Neural progenitor cell (in vitro differentiated cells): ENCODE results near the gene CAV2. TPM values are rescaled to one million over a fixed set of nuclear protein-coding genes. Genes with fewer than 3 reads are reported as not detected.

Experiments
- DNase-seq: peaks from one replicate; pipeline ENCODE4 v3.0.0-alpha.2; 2016; ENCODE audit warnings: low spot score
- H2AFZ ChIP-seq: fragments of 200-600 bp; sonication (generic); replicated peaks from 2 replicates; pipeline ENCODE4 v1.6.1; 2016; ENCODE audit warnings: antibody characterized with exemption
- H3F3A ChIP-seq: fragments of 200-600 bp; sonication (generic); 2 replicates; pipeline ENCODE4 v1.6.1; 2016; ENCODE audit warnings: antibody characterized with exemption, low read depth
- H3K27ac ChIP-seq: fragments of 200-600 bp; sonication (generic); 2 replicates; pipeline ENCODE4 v1.5.1; 2016; ENCODE audit warnings: mild to moderate bottlenecking
- H3K27me3 ChIP-seq: fragments of 200-600 bp; sonication (generic); 2 replicates; pipeline ENCODE4 v1.6.1; 2016; ENCODE audit warnings: mild to moderate bottlenecking, moderate library complexity
- H3K36me3 ChIP-seq: fragments of 200-600 bp; sonication (generic); 2 replicates; pipeline ENCODE4 v1.5.1; 2016
- H3K4me1 ChIP-seq: fragments of 200-600 bp; sonication (generic); 2 replicates; pipeline ENCODE4 v1.6.1; 2016; ENCODE audit warnings: mixed run types
- H3K4me2 ChIP-seq: fragments of 200-600 bp; sonication (generic); 2 replicates; pipeline ENCODE4 v1.6.1; 2016
- H3K4me3 ChIP-seq: fragments of 200-600 bp; sonication (generic); 2 replicates; pipeline ENCODE4 v1.5.1; 2016
- H3K79me2 ChIP-seq: fragments of 200-600 bp; sonication (generic); 2 replicates; pipeline ENCODE4 v1.6.1; 2016; ENCODE audit warnings: low read depth
- H3K9ac ChIP-seq: fragments of 200-600 bp; sonication (generic); 2 replicates; pipeline ENCODE4 v1.6.1; 2016
- H3K9me3 ChIP-seq: fragments of 200-600 bp; sonication (generic); 2 replicates; pipeline ENCODE4 v1.5.1; 2016; ENCODE audit warnings: low read depth
- H4K20me1 ChIP-seq: fragments of 200-600 bp; sonication (generic); 2 replicates; pipeline ENCODE4 v1.6.1; 2016; ENCODE audit warnings: low read depth
- H3K27ac Mint-ChIP-seq: 3 replicates; pipeline ENCODE4 v1.8.0; 2021; ENCODE audit warnings: mixed read lengths
- H3K27me3 Mint-ChIP-seq: 2 replicates; pipeline ENCODE4 v1.8.0; 2022; ENCODE audit warnings: low read depth, mild to moderate bottlenecking, inconsistent platforms, moderate library complexity, mixed read lengths; ENCODE audit not compliant: insufficient read depth
- H3K36me3 Mint-ChIP-seq: 3 replicates; pipeline ENCODE4 v1.8.0; 2021; ENCODE audit warnings: mixed read lengths
- H3K4me1 Mint-ChIP-seq: 3 replicates; pipeline ENCODE4 v1.8.0; 2021; ENCODE audit warnings: mixed read lengths
- H3K4me3 Mint-ChIP-seq: 3 replicates; pipeline ENCODE4 v1.8.0; 2021; ENCODE audit warnings: mild to moderate bottlenecking, moderate library complexity, mixed read lengths
- H3K9me3 Mint-ChIP-seq: 3 replicates; pipeline ENCODE4 v1.8.0; 2020; ENCODE audit warnings: mixed read lengths
- CTCF ChIP-seq: fragments of 200-600 bp; sonication (generic); IDR thresholded peaks from 2 replicates; pipeline ENCODE4 v1.5.1; 2017; ENCODE audit warnings: antibody characterized with exemption, mild to moderate bottlenecking
- EZH2 ChIP-seq: fragments of 200-600 bp; sonication (generic); IDR thresholded peaks from 2 replicates; pipeline ENCODE4 v1.6.1; 2017; ENCODE audit warnings: antibody characterized with exemption, mild to moderate bottlenecking, moderate library complexity
- EZH2phosphoT487 ChIP-seq: fragments of 200-600 bp; sonication (generic); IDR thresholded peaks from 2 replicates; pipeline ENCODE4 v1.6.1; 2017; ENCODE audit warnings: antibody characterized with exemption
- total RNA-seq: library from RNA; depleted of rRNA; stranded (reverse); fragments of >200 nt; gene quantifications from 2 replicates; pipeline ENCODE4 v1.2.3, GENCODE V29; 2015; ENCODE audit warnings: low replicate concordance

The CAV2 gene
- total RNA-seq, 1 donor from 2014 or later: 0.37 TPM

- no peaks in the 10 kb centered on the region for H3K36me3 ChIP-seq
- DNase-seq: no peak
- H3K27ac ChIP-seq: no peak overlapping the region
- no peak overlapping the region for H3K27ac Mint-ChIP-seq
- no peaks in the 10 kb centered on the region for H4K20me1 ChIP-seq
- no peak overlapping the region for H3K4me2 ChIP-seq
- peaks cover 9% of the 10 kb centered on the region for H3K27me3 Mint-ChIP-seq
- no peaks in the 10 kb centered on the region for H3K9me3 Mint-ChIP-seq
- peaks cover 14% of the 10 kb centered on the region for H3K27me3 ChIP-seq
- no peak overlapping the region for H3K4me3 Mint-ChIP-seq
- H3K4me1 Mint-ChIP-seq: no peaks in the 10 kb centered on the region
- H3K4me3 ChIP-seq: no peak overlapping the region
- H2AFZ ChIP-seq: no peak overlapping the region
- no peaks in the 10 kb centered on the region for H3K9me3 ChIP-seq
- H3F3A ChIP-seq: no peaks in the 10 kb centered on the region
- H3K36me3 Mint-ChIP-seq: no peaks in the 10 kb centered on the region
- TF ChIP-seq EZH2phosphoT487 (no peak), CTCF (no peak), EZH2 (no peak)
- no peak overlapping the region for H3K9ac ChIP-seq
- no peaks in the 10 kb centered on the region for H3K79me2 ChIP-seq
- no peaks in the 10 kb centered on the region for H3K4me1 ChIP-seq
These were observed 5.1 kb upstream of the CAV2 start for GRCh38 chr7:116494472-116494871.

DNA sequence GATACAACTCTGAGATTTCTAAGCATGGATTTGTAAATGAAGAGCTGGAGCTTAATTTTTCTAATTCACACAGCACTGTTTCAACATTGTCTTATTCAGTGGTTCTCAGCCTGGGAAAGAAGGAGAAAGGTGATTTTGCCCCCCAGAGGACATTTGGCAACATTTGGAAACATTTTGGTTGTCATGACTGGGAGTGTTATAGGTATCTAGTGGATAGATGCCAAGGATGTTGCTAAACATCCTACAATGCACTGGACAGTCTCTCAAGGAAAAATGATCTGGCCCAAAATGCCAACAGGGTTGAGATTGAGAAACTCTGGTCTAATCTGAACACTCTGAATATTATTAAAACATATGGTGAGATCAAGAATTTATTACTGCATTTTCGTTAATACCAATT lies 3.8 kb upstream of the CAV2 start:
- H3K36me3 Mint-ChIP-seq: no peaks in the 10 kb centered on the region
- Histone ChIP-seq H4K20me1 (no peaks in the 10 kb centered on the region), H3K9ac (no peak overlapping the region), H3K4me2 (no peak overlapping the region), H3F3A (peaks cover 3% of the 10 kb centered on the region), H3K4me1 (peaks cover 6% of the 10 kb centered on the region), H3K36me3 (no peaks in the 10 kb centered on the region), H3K27me3 (peaks cover 27% of the 10 kb centered on the region), H3K9me3 (no peaks in the 10 kb centered on the region), H3K79me2 (no peaks in the 10 kb centered on the region), H2AFZ (no peak overlapping the region), H3K27ac (no peak overlapping the region), H3K4me3 (no peak overlapping the region)
- no peak for DNase-seq
- no peak overlapping the region for H3K4me3 Mint-ChIP-seq
- H3K4me1 Mint-ChIP-seq: peaks cover 6% of the 10 kb centered on the region
- H3K9me3 Mint-ChIP-seq: no peaks in the 10 kb centered on the region
- H3K27me3 Mint-ChIP-seq: peaks cover 18% of the 10 kb centered on the region
- H3K27ac Mint-ChIP-seq: no peak overlapping the region
- TF ChIP-seq EZH2 (no peak), CTCF (no peak), EZH2phosphoT487 (no peak)

DNA sequence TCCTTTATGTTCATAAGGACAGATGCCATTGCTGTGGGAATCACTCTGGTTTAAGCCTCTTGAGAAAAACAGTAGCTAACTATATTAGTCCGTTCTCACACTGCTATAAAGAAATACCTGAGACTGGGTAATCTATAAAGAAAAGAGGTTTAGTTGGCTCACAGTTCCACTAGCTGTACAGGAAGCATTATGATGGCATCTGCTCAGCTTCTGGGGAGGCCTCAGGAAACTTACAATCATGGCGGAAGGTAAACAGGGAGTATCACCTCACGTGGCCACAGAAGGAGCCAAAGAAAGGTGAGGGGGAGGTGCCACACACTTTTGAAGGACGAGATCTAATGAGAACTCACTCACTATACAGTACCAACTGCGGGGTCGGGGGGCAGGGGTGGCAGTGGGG lies 2.9 kb upstream of the CAV2 start:
- Mint-ChIP-seq H3K9me3 (no peaks in the 10 kb centered on the region), H3K27me3 (peaks cover 21% of the 10 kb centered on the region), H3K4me1 (peaks cover 8% of the 10 kb centered on the region), H3K27ac (no peak overlapping the region), H3K4me3 (no peak overlapping the region), H3K36me3 (no peaks in the 10 kb centered on the region)
- no peaks in the 10 kb centered on the region for H3K79me2 ChIP-seq
- H3K9me3 ChIP-seq: no peaks in the 10 kb centered on the region
- no peak for DNase-seq
- no peak overlapping the region for H3K9ac ChIP-seq
- no peak for TF ChIP-seq EZH2
- no peak for TF ChIP-seq EZH2phosphoT487
- H3K27ac ChIP-seq: no peak overlapping the region
- H3K27me3 ChIP-seq: peaks cover 36% of the 10 kb centered on the region
- peaks cover 11% of the 10 kb centered on the region for H3F3A ChIP-seq
- peaks cover 9% of the 10 kb centered on the region for H3K4me1 ChIP-seq
- H3K4me3 ChIP-seq: no peak overlapping the region
- H3K4me2 ChIP-seq: no peak overlapping the region
- no peaks in the 10 kb centered on the region for H3K36me3 ChIP-seq
- H2AFZ ChIP-seq: no peak overlapping the region
- no peaks in the 10 kb centered on the region for H4K20me1 ChIP-seq

DNA sequence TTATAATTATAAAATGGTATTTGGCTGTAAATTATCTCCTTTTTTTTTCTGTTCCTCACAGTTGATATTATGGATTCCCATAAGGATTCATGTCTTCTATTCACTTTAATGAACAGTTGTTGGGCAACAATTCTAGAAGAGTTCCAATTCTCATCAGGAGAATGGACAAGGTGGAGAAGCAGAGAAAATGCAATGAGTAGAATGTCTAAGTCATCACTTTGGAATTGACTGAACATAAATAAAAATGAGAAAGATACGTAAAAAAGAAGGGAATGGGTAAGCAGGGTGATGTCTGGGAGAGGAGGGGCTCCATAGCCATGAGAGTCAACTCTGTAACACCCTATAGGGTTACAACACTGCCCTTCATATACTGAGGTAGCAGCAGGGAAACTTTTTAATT lies 1.8 kb upstream of the CAV2 start:
- TF ChIP-seq EZH2phosphoT487 (no peak), EZH2 (no peak), CTCF (no peak)
- Histone ChIP-seq H3K9me3 (no peaks in the 10 kb centered on the region), H4K20me1 (no peaks in the 10 kb centered on the region), H3K4me3 (no peak overlapping the region), H3K9ac (no peak overlapping the region), H3K79me2 (no peaks in the 10 kb centered on the region), H3K27me3 (peaks cover 46% of the 10 kb centered on the region), H3K36me3 (no peaks in the 10 kb centered on the region), H3K4me1 (peaks cover 9% of the 10 kb centered on the region), H3K27ac (no peak overlapping the region), H2AFZ (no peak overlapping the region), H3K4me2 (no peak overlapping the region), H3F3A (peaks cover 11% of the 10 kb centered on the region)
- H3K4me1 Mint-ChIP-seq: peaks cover 8% of the 10 kb centered on the region
- no peak overlapping the region for H3K27ac Mint-ChIP-seq
- H3K36me3 Mint-ChIP-seq: no peaks in the 10 kb centered on the region
- no peaks in the 10 kb centered on the region for H3K9me3 Mint-ChIP-seq
- no peak overlapping the region for H3K4me3 Mint-ChIP-seq
- peaks cover 21% of the 10 kb centered on the region for H3K27me3 Mint-ChIP-seq
- no peak for DNase-seq
